Neural cell (in vitro differentiated cells): ENCODE measurements around the gene UPK1B. TPM values are rescaled to one million over a fixed set of nuclear protein-coding genes. Genes with fewer than 3 reads are reported as not detected.
"Not testable (repeated sequence)": the region's sequence is repeated elsewhere in the genome, so short reads cannot be mapped to it uniquely, and the experiment has no call there.

Source experiments
- H2AFZ ChIP-seq: fragments of 200-600, 300-800 bp; sonication (generic), shearing (Covaris generic); 2 replicates; pipeline ENCODE4 v1.6.0; 2014; ENCODE audit warnings: low read depth, mild to moderate bottlenecking, antibody characterized with exemption, low read length, moderate library complexity
- H3F3A ChIP-seq: fragments of 200-600 bp; shearing (Covaris generic); 2 replicates; pipeline ENCODE4 v1.6.1; 2016; ENCODE audit warnings: mild to moderate bottlenecking, moderate library complexity, mixed read lengths, antibody characterized with exemption, low read length; ENCODE audit not compliant: insufficient read depth, poor library complexity, severe bottlenecking
- H3K27ac ChIP-seq: fragments of 200-600, 300-800 bp; sonication (generic), shearing (Covaris generic); 2 replicates; pipeline ENCODE4 v1.5.1; 2014; ENCODE audit warnings: mild to moderate bottlenecking, low read length, moderate library complexity
- H3K27me3 ChIP-seq: fragments of 300-800, 200-600 bp; sonication (generic), shearing (Covaris generic); 2 replicates; pipeline ENCODE4 v1.6.0; 2014; ENCODE audit warnings: mild to moderate bottlenecking, low read depth, low read length, moderate library complexity; ENCODE audit not compliant: insufficient read depth
- H3K36me3 ChIP-seq: fragments of 300-800, 200-600 bp; sonication (generic), shearing (Covaris generic); 2 replicates; pipeline ENCODE4 v1.5.1; 2014; ENCODE audit warnings: mild to moderate bottlenecking, antibody characterized with exemption, low read length, moderate library complexity; ENCODE audit not compliant: insufficient read depth
- H3K4me2 ChIP-seq: fragments of 300-800, 200-600 bp; sonication (generic), shearing (Covaris generic); 2 replicates; pipeline ENCODE4 v1.6.0; 2014; ENCODE audit warnings: mild to moderate bottlenecking, low read length
- H3K4me3 ChIP-seq: fragments of 300-800, 200-600 bp; sonication (generic), shearing (Covaris generic); 2 replicates; pipeline ENCODE4 v1.5.1; 2014; ENCODE audit warnings: mild to moderate bottlenecking, low read length, moderate library complexity
- H3K79me2 ChIP-seq: fragments of 200-600 bp; shearing (Covaris generic); replicated peaks from 2 replicates; pipeline ENCODE4 v1.6.0; 2014; ENCODE audit warnings: mild to moderate bottlenecking, low read length, moderate library complexity; ENCODE audit not compliant: insufficient read depth
- H3K9ac ChIP-seq: fragments of 300-800, 200-600 bp; sonication (generic), shearing (Covaris generic); 2 replicates; pipeline ENCODE4 v1.6.1; 2016; ENCODE audit warnings: mild to moderate bottlenecking, low read length, mixed read lengths
- H3K9me2 ChIP-seq: fragments of 200-600 bp; shearing (Covaris generic); 2 replicates; pipeline ENCODE4 v1.6.1; 2016; ENCODE audit warnings: mild to moderate bottlenecking, low read length, mixed read lengths; ENCODE audit not compliant: insufficient read depth
- H3K9me3 ChIP-seq: fragments of 200-600, 300-800 bp; sonication (generic), shearing (Covaris generic); 2 replicates; pipeline ENCODE4 v1.6.1; 2016; ENCODE audit warnings: mild to moderate bottlenecking, mixed run types, low read length, moderate library complexity, mixed read lengths
- H4K20me1 ChIP-seq: fragments of 200-600 bp; shearing (Covaris generic); 2 replicates; pipeline ENCODE4 v1.6.1; 2016; ENCODE audit warnings: mild to moderate bottlenecking, mixed run types; ENCODE audit not compliant: insufficient read depth
- EP300 ChIP-seq: fragments of 450-650 bp; conservative IDR thresholded peaks from 2 replicates; pipeline ENCODE4 v1.6.1; 2014; ENCODE audit warnings: antibody characterized with exemption, mild to moderate bottlenecking, moderate library complexity; ENCODE audit not compliant: poor library complexity, severe bottlenecking
- EZH2 ChIP-seq: fragments of 200-600, 300-800 bp; shearing (Covaris generic), sonication (generic); IDR thresholded peaks from 2 replicates; pipeline ENCODE4 v1.6.1; 2014; ENCODE audit warnings: antibody characterized with exemption, low read length, borderline replicate concordance, mild to moderate bottlenecking; ENCODE audit not compliant: insufficient read depth, poor library complexity, severe bottlenecking
- MXI1 ChIP-seq: fragments of 450-650 bp; conservative IDR thresholded peaks from 2 replicates; pipeline ENCODE4 v1.6.1; 2014; ENCODE audit warnings: antibody characterized with exemption, mild to moderate bottlenecking; ENCODE audit not compliant: poor library complexity, severe bottlenecking
- POLR2AphosphoS5 ChIP-seq: IDR thresholded peaks from 2 replicates; pipeline ENCODE4 v1.6.1; 2012
- RAD21 ChIP-seq: fragments of 450-650 bp; conservative IDR thresholded peaks from 2 replicates; pipeline ENCODE4 v1.6.1; 2014; ENCODE audit warnings: antibody characterized with exemption, mild to moderate bottlenecking, moderate library complexity
- SMC3 ChIP-seq: fragments of 450-650 bp; conservative IDR thresholded peaks from 2 replicates; pipeline ENCODE4 v1.6.1; 2014; ENCODE audit warnings: antibody characterized with exemption, mild to moderate bottlenecking, moderate library complexity; ENCODE audit not compliant: poor library complexity
- TAF1 ChIP-seq: IDR thresholded peaks from 2 replicates; pipeline ENCODE4 v1.6.1; 2012; ENCODE audit warnings: low read depth
- polyA plus RNA-seq: library from polyadenylated mRNA; depleted of rRNA; stranded (reverse); fragments of >200 nt; gene quantifications from 2 replicates; pipeline ENCODE4 v1.2.3, GENCODE V29; 2014
- TF ChIP-seq, protein P1 (sequence below): IDR thresholded peaks from 2 replicates; pipeline ENCODE4 v1.6.1; 2012; ENCODE audit warnings: borderline replicate concordance
- TF ChIP-seq, protein P2 (sequence below): fragments of 450-650 bp; IDR thresholded peaks from 2 replicates; pipeline ENCODE4 v1.5.1; 2014; ENCODE audit warnings: antibody characterized with exemption, mild to moderate bottlenecking, moderate library complexity; ENCODE audit not compliant: poor library complexity, severe bottlenecking

Gene UPK1B
- polyA plus RNA-seq, 1 donor from 2014 or later: not detected

GRCh38 chr3:119160815-119161214, 12.6 kb upstream of the UPK1B start:
- Histone ChIP-seq H3K36me3 (no peaks in the 10 kb centered on the region), H3K27ac (no peak overlapping the region), H3K9me3 (no peaks in the 10 kb centered on the region), H3K79me2 (no peaks in the 10 kb centered on the region), H3K9me2 (no peaks in the 10 kb centered on the region), H3K27me3 (no peaks in the 10 kb centered on the region), H3F3A (no peaks in the 10 kb centered on the region), H3K4me2 (no peak overlapping the region), H3K9ac (no peak overlapping the region), H2AFZ (no peak overlapping the region), H3K4me3 (no peak overlapping the region), H4K20me1 (no peaks in the 10 kb centered on the region)
- TF ChIP-seq SMC3: no peak
- no peak for TF ChIP-seq EP300
- no peak for TF ChIP-seq POLR2AphosphoS5
- TF ChIP-seq TAF1: no peak
- TF ChIP-seq, protein P1, sequence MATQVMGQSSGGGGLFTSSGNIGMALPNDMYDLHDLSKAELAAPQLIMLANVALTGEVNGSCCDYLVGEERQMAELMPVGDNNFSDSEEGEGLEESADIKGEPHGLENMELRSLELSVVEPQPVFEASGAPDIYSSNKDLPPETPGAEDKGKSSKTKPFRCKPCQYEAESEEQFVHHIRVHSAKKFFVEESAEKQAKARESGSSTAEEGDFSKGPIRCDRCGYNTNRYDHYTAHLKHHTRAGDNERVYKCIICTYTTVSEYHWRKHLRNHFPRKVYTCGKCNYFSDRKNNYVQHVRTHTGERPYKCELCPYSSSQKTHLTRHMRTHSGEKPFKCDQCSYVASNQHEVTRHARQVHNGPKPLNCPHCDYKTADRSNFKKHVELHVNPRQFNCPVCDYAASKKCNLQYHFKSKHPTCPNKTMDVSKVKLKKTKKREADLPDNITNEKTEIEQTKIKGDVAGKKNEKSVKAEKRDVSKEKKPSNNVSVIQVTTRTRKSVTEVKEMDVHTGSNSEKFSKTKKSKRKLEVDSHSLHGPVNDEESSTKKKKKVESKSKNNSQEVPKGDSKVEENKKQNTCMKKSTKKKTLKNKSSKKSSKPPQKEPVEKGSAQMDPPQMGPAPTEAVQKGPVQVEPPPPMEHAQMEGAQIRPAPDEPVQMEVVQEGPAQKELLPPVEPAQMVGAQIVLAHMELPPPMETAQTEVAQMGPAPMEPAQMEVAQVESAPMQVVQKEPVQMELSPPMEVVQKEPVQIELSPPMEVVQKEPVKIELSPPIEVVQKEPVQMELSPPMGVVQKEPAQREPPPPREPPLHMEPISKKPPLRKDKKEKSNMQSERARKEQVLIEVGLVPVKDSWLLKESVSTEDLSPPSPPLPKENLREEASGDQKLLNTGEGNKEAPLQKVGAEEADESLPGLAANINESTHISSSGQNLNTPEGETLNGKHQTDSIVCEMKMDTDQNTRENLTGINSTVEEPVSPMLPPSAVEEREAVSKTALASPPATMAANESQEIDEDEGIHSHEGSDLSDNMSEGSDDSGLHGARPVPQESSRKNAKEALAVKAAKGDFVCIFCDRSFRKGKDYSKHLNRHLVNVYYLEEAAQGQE: no peak

DNA sequence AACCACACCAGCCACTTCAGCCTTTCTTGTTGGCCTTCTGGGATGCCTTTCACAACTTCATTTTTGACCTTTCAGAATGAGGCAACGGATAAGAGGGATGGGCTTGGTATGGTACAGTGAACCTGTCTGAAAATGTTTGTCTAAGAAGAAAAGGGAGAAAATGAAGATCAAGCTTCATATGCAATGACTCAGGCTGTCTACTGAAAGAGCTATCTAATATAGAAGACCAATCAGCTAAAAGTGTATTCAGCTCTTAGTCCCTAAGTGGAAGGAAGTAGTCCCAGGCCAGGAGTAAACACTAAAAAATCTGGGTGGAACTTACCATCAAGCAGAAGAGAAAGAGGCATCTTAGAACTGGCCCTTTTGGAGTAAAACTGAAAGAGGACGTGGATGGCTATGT, 12.2 kb upstream of the UPK1B start:
- Histone ChIP-seq H3K27me3 (no peaks in the 10 kb centered on the region), H3K9me3 (no peaks in the 10 kb centered on the region), H3K4me3 (no peak overlapping the region), H2AFZ (no peak overlapping the region), H3K79me2 (no peaks in the 10 kb centered on the region), H3F3A (no peaks in the 10 kb centered on the region), H4K20me1 (no peaks in the 10 kb centered on the region), H3K9ac (no peak overlapping the region), H3K9me2 (no peaks in the 10 kb centered on the region), H3K4me2 (no peak overlapping the region), H3K36me3 (no peaks in the 10 kb centered on the region), H3K27ac (no peak overlapping the region)
- TF ChIP-seq MXI1: no peak
- TF ChIP-seq SMC3: no peak
- TF ChIP-seq, protein P2, sequence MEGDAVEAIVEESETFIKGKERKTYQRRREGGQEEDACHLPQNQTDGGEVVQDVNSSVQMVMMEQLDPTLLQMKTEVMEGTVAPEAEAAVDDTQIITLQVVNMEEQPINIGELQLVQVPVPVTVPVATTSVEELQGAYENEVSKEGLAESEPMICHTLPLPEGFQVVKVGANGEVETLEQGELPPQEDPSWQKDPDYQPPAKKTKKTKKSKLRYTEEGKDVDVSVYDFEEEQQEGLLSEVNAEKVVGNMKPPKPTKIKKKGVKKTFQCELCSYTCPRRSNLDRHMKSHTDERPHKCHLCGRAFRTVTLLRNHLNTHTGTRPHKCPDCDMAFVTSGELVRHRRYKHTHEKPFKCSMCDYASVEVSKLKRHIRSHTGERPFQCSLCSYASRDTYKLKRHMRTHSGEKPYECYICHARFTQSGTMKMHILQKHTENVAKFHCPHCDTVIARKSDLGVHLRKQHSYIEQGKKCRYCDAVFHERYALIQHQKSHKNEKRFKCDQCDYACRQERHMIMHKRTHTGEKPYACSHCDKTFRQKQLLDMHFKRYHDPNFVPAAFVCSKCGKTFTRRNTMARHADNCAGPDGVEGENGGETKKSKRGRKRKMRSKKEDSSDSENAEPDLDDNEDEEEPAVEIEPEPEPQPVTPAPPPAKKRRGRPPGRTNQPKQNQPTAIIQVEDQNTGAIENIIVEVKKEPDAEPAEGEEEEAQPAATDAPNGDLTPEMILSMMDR: no peak
- no peak for TF ChIP-seq EZH2
- TF ChIP-seq EP300: no peak
- TF ChIP-seq POLR2AphosphoS5: no peak
- TF ChIP-seq TAF1: no peak
- TF ChIP-seq RAD21: no peak
- TF ChIP-seq, protein P1: no peak

GRCh38 chr3:119164745-119165144, 8.7 kb upstream of the UPK1B start:
- not testable (repeated sequence) for H3K9ac ChIP-seq, H4K20me1 ChIP-seq, H3F3A ChIP-seq, H3K27ac ChIP-seq, H2AFZ ChIP-seq, H3K9me3 ChIP-seq, H3K36me3 ChIP-seq, H3K27me3 ChIP-seq, H3K4me3 ChIP-seq, H3K79me2 ChIP-seq, H3K4me2 ChIP-seq, H3K9me2 ChIP-seq
